Lung (tissue), 12 donors: ENCODE data around the gene PMEL. TPM values are rescaled to one million over a fixed set of nuclear protein-coding genes. Genes with fewer than 3 reads are reported as not detected.
"Not testable (repeated sequence)": the region's sequence is repeated elsewhere in the genome, so short reads cannot be mapped to it uniquely, and the experiment has no call there.

ENCODE experiments used
- ATAC-seq: fragments of 200-7000 bp; cut with Tn5 transposase; one replicate; pipeline ENCODE4 v1.9.1; 2020; ENCODE audit warnings: moderate number of reproducible peaks; ENCODE audit not compliant: insufficient read depth, low FRiP score
- DNase-seq, 3 donors: peaks; one replicate each; pipeline ENCODE4 v3.0.0-alpha.2; 2013 to 2017
- H3K27ac ChIP-seq, 2 donors: one replicate each; pipeline ENCODE4 v1.5.1; 2013; ENCODE audit warnings: mild to moderate bottlenecking in 2 of 2, moderate library complexity in 2 of 2, control low read depth in 1 of 2, inconsistent platforms in 1 of 2, low read depth in 1 of 2, low read length in 1 of 2
- H3K27me3 ChIP-seq, 3 donors: one replicate each; pipeline ENCODE4 v1.5.1; 2013; ENCODE audit warnings: low read length in 2 of 3; ENCODE audit not compliant: control insufficient read depth in 3 of 3, insufficient read depth in 3 of 3
- H3K36me3 ChIP-seq, 4 donors: one replicate each; pipeline ENCODE4 v1.5.1; 2013; ENCODE audit warnings: low read length in 4 of 4, mild to moderate bottlenecking in 1 of 4, moderate library complexity in 1 of 4; ENCODE audit not compliant: control insufficient read depth in 4 of 4, insufficient read depth in 4 of 4
- H3K4me1 ChIP-seq, 5 donors: one replicate each; pipeline ENCODE4 v1.5.1; 2013; ENCODE audit warnings: low read length in 5 of 5, mild to moderate bottlenecking in 2 of 5, moderate library complexity in 1 of 5; ENCODE audit not compliant: control insufficient read depth in 5 of 5, insufficient read depth in 5 of 5
- H3K4me3 ChIP-seq: one replicate; pipeline ENCODE4 v1.5.1; 2013; ENCODE audit warnings: mild to moderate bottlenecking, control low read depth, moderate library complexity
- H3K9ac ChIP-seq, 2 donors: one replicate each; pipeline ENCODE4 v1.5.1; 2013; ENCODE audit warnings: low read length in 2 of 2, control low read depth in 1 of 2; ENCODE audit not compliant: insufficient read depth in 1 of 2
- H3K9me3 ChIP-seq, 4 donors: one replicate each; pipeline ENCODE4 v1.5.1; 2013; ENCODE audit warnings: low read length in 3 of 4, mild to moderate bottlenecking in 1 of 4, moderate library complexity in 1 of 4; ENCODE audit not compliant: control insufficient read depth in 4 of 4, insufficient read depth in 3 of 4
- CTCF ChIP-seq: IDR thresholded peaks from 2 replicates; pipeline ENCODE4 v1.5.1; 2012; ENCODE audit warnings: mild to moderate bottlenecking; ENCODE audit errors: control extremely low read depth, extremely low read depth
- WGBS, 2 donors: extraction: QIAGEN DNeasy Blood & Tissue Kit; methylation state at CpG; one replicate each; pipeline ENCODE4 v1.1.7; 2013; 5-methylcytosine and 5-hydroxymethylcytosine counted together
- polyA plus RNA-seq, 2 donors: library from polyadenylated mRNA; stranded (reverse); fragments of 200-250 nt; gene quantifications; one replicate each; pipeline ENCODE4 v1.2.1, GENCODE V29; 2013
- total RNA-seq, 2 donors: library from RNA; depleted of rRNA in 1 of 2; stranded (reverse); fragments of >200 nt in 1 of 2; gene quantifications; one replicate each; pipeline ENCODE4 v1.2.1, GENCODE V29; 2014 to 2021
- donor health status: control.
- donor health status: control.
- donor health status: Bipolar disorder and iron deficiency.
- donor health status: healthy.
- donor health status: DM: yes; HTN: yes; CAD: no.

PMEL gene
- total and polyA plus RNA-seq, 4 donors: 0.43 to 1.7 (median 1.1) TPM

DNA sequence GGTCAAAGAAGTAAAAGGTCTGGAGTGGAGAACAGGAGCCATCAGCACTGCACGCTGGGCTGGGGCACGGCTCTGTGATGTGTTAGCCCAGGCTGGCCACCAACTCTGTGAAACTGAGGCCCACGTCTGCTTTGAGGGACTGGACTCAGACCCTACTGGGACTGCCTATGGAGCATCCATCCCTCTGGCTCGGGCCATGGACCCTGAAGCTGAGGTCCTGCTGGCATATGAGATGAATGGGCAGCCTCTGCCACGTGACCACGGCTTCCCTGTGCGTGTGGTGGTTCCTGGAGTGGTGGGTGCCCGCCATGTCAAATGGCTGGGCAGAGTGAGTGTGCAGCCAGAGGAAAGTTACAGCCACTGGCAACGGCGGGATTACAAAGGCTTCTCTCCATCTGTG is 38.4 kb upstream of the PMEL start:
- Histone ChIP-seq H3K9ac (no peak overlapping the region), H3K4me3 (no peak overlapping the region), H3K9me3 (no peaks in the 10 kb centered on the region), H3K27ac (no peak overlapping the region), H3K4me1 (peaks cover 0 to 8% (median 6%) of the 10 kb centered on the region in 5 donors), H3K27me3 (no peaks in the 10 kb centered on the region), H3K36me3 (peaks cover 0 to 20% (median 8%) of the 10 kb centered on the region in 4 donors)
- WGBS, 2 donors: 94 to 96% methylated on average over 10 of the region's 10 CpGs
- no peak for ATAC-seq
- DNase-seq: no peak
- TF ChIP-seq CTCF: no peak

GRCh38 chr12:56003376-56003775 is 37.5 kb upstream of the PMEL start:
- WGBS, 2 donors: 79 to 88% methylated on average over 5 of the region's 5 CpGs
- H3K27me3 ChIP-seq, H3K4me3 ChIP-seq, ATAC-seq, H3K27ac ChIP-seq, H3K4me1 ChIP-seq, DNase-seq, H3K9me3 ChIP-seq, H3K9ac ChIP-seq: not testable (repeated sequence)
- peaks cover 0 to 20% (median 8%) of the 10 kb centered on the region in 4 donors for H3K36me3 ChIP-seq

DNA sequence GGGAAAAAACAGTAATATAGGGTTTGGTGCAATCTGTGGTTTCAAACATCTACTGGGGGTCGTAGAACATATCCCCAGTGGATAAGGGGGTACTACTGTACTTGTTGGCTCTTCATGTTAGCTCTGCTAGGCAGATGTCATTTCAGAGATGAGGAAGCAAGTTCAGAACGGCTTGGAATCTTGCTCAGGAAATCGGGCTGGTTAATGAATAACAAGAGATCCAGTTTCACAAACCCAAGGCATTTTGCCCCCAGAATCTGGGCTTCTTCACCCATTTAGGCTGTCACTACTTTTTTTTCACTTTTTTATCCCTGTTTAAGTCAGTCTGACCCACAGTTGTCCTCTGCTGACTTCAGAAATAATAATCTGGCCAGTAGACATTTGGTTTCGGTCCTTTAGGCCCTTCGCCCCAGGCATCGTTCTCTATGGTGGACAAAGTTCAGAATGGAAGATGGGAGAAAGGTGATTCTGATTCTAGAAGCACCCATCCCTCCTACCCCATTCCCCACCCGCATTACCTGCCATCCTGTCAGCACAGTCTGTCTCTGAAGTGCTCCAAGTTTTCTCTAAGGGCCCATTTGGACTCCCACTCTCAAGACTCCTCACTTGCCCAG is 35.8 kb upstream of the PMEL start:
- Histone ChIP-seq H3K9ac (no peak overlapping the region), H3K9me3 (no peaks in the 10 kb centered on the region), H3K36me3 (peaks cover 0 to 20% (median 8%) of the 10 kb centered on the region in 4 donors), H3K4me3 (no peak overlapping the region), H3K4me1 (peaks cover 0 to 12% (median 5%) of the 10 kb centered on the region in 5 donors), H3K27ac (no peak overlapping the region), H3K27me3 (no peaks in the 10 kb centered on the region)
- no peak for TF ChIP-seq CTCF
- ATAC-seq (no peak), DNase-seq (peak in 1 of 3 donors; percentile 35)
- 71 to 80% methylated on average over 7 of the region's 7 CpGs for WGBS, 2 donors

GRCh38 chr12:55999999-56000540 is 34.2 kb upstream of the PMEL start:
- not testable (repeated sequence) for H3K9ac ChIP-seq

GRCh38 chr12:55999522-55999921 is 33.7 kb upstream of the PMEL start:
- ATAC-seq, DNase-seq, H3K4me3 ChIP-seq, H3K27ac ChIP-seq, H3K27me3 ChIP-seq, H3K9me3 ChIP-seq, H3K9ac ChIP-seq: not testable (repeated sequence)
- H3K36me3 ChIP-seq: peaks cover 0 to 25% (median 6%) of the 10 kb centered on the region in 4 donors
- 76 to 79% methylated on average over 5 to 6 of the region's 6 CpGs for WGBS, 2 donors
- H3K4me1 ChIP-seq: peaks cover 0 to 16% (median 5%) of the 10 kb centered on the region in 5 donors

More at GRCh38 chr12:55999999-56000540, 34.2 kb upstream of the PMEL start:
- not testable (repeated sequence) for H3K9me3 ChIP-seq, DNase-seq, H3K27me3 ChIP-seq, H3K4me3 ChIP-seq, ATAC-seq, H3K27ac ChIP-seq
- Histone ChIP-seq H3K36me3 (peaks cover 0 to 23% (median 8%) of the 10 kb centered on the region in 4 donors), H3K4me1 (peaks cover 0 to 16% (median 5%) of the 10 kb centered on the region in 5 donors)
- 93 to 98% methylated on average over 20 to 33 of the region's 33 CpGs for WGBS, 2 donors
